Upper lobe of left lung (tissue), 6 donors: ENCODE results near the gene SOD3. TPM values are rescaled to one million over a fixed set of nuclear protein-coding genes. Genes with fewer than 3 reads are reported as not detected.

Experiments
- ATAC-seq, 2 donors: fragments of 200-7000 bp; cut with Tn5 transposase; one replicate each; pipeline ENCODE4 v1.9.1; 2022; ENCODE audit warnings: mild to moderate bottlenecking in 2 of 2, moderate library complexity in 2 of 2; ENCODE audit not compliant: low FRiP score in 2 of 2
- DNase-seq, 2 donors: peaks; one replicate each; pipeline ENCODE4 v3.0.0-alpha.2; 2019 to 2020
- H3K27ac ChIP-seq, 4 donors: fragments of 200-600 bp; sonication (generic); one replicate each; pipeline ENCODE4 v1.5.1; 2016 to 2019
- H3K27me3 ChIP-seq, 4 donors: fragments of 200-600 bp; sonication (generic); one replicate each; pipeline ENCODE4 v1.5.1; 2017 to 2019
- H3K36me3 ChIP-seq, 4 donors: fragments of 200-600 bp; sonication (generic); one replicate each; pipeline ENCODE4 v1.5.1; 2016 to 2019
- H3K4me1 ChIP-seq, 4 donors: fragments of 200-600 bp; sonication (generic); one replicate each; pipeline ENCODE4 v1.5.1; 2018 to 2019
- H3K4me3 ChIP-seq, 4 donors: fragments of 200-600 bp; sonication (generic); one replicate each; pipeline ENCODE4 v1.5.1; 2017 to 2019; ENCODE audit warnings: mild to moderate bottlenecking in 2 of 4, moderate library complexity in 1 of 4
- H3K9me3 ChIP-seq, 4 donors: fragments of 200-600 bp; sonication (generic); one replicate each; pipeline ENCODE4 v1.5.1; 2018 to 2019
- EP300 ChIP-seq, 4 donors: sonication (generic); formaldehyde crosslinking; IDR thresholded peaks; one replicate each; pipeline ENCODE4 v1.5.1; 2017; ENCODE audit warnings: antibody characterized with exemption in 4 of 4, control low read depth in 2 of 4
- POLR2A ChIP-seq, 4 donors: fragments of 450-650 bp; IDR thresholded peaks; one replicate each; pipeline ENCODE4 v1.5.1; 2016 to 2017; ENCODE audit warnings: antibody characterized with exemption in 4 of 4, mild to moderate bottlenecking in 2 of 4
- POLR2AphosphoS5 ChIP-seq, 2 donors: sonication (generic); formaldehyde crosslinking; IDR thresholded peaks; one replicate each; pipeline ENCODE4 v1.5.1; 2017; ENCODE audit warnings: antibody characterized with exemption in 2 of 2
- WGBS, 2 donors: methylation state at CpG; one replicate each; pipeline ENCODE4 v1.1.5; 2017 to 2018; 5-methylcytosine and 5-hydroxymethylcytosine counted together
- total RNA-seq, 6 donors: library from RNA; depleted of rRNA in 4 of 6; stranded (reverse); fragments of >200 nt in 4 of 6; gene quantifications; one replicate each; pipeline versions ENCODE4 v1.1.0 to v1.2.1, GENCODE V29; 2016 to 2021
- TF ChIP-seq, protein P1 (sequence below), 6 experiments: fragments of 450-650 bp in 4 of 6; fragments of 200-600 bp in 2 of 6; sonication (generic) in 2 of 6; IDR thresholded peaks; one replicate each; pipeline ENCODE4 v1.5.1; 2016 to 2019; ENCODE audit warnings: antibody characterized with exemption in 6 of 6
- donor health status: DM: no; HTN: no; CAD: no; lungs with moderate emphysema.
- donor health status: DM: no; HTN: yes; CAD: no; lungs with severe emphysema.

SOD3 gene
- total RNA-seq, 6 donors from 2014 or later = 109 to 484 (median 200) TPM

DNA sequence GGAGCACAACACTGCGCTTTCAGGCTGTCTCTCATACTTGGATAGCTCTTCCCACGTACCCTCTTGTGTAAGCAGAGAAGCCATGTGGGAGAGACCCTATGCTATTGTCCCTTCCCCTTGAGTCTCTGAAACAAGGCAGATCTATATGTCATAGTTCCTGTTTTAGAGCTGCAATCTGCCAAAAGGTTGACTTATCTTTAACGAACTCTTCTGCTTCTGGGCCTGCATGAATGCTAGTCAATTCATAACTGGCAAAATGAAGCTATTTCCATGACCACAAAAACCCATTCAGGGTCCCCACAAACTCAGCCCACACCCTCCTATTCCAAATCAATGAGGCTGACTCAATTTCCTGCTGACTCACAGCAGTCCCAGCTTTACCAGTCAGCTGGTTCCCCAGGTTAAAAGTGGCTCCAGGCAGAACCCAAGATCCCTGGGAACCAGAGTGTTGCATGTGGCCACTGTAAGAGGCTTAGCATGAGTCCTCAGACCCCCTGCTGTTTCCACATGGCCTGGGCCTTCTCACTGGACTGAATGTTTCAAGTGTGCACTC is 25.3 kb upstream of the SOD3 start:
- Histone ChIP-seq H3K27ac (no peak overlapping the region), H3K27me3 (no peaks in the 10 kb centered on the region), H3K4me3 (no peak overlapping the region), H3K9me3 (no peaks in the 10 kb centered on the region), H3K36me3 (no peaks in the 10 kb centered on the region), H3K4me1 (peaks cover 0 to 4% (median 1%) of the 10 kb centered on the region in 4 donors)
- TF ChIP-seq EP300 (IDR thresholded peaks at IDR 0.05) = no peak
- no peak for TF ChIP-seq POLR2A (IDR thresholded peaks at IDR 0.05)
- TF ChIP-seq POLR2AphosphoS5 (IDR thresholded peaks at IDR 0.05) = no peak
- TF ChIP-seq, protein P1, sequence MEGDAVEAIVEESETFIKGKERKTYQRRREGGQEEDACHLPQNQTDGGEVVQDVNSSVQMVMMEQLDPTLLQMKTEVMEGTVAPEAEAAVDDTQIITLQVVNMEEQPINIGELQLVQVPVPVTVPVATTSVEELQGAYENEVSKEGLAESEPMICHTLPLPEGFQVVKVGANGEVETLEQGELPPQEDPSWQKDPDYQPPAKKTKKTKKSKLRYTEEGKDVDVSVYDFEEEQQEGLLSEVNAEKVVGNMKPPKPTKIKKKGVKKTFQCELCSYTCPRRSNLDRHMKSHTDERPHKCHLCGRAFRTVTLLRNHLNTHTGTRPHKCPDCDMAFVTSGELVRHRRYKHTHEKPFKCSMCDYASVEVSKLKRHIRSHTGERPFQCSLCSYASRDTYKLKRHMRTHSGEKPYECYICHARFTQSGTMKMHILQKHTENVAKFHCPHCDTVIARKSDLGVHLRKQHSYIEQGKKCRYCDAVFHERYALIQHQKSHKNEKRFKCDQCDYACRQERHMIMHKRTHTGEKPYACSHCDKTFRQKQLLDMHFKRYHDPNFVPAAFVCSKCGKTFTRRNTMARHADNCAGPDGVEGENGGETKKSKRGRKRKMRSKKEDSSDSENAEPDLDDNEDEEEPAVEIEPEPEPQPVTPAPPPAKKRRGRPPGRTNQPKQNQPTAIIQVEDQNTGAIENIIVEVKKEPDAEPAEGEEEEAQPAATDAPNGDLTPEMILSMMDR (IDR thresholded peaks at IDR 0.05) = no peak
- ATAC-seq = peak in 1 of 2 donors; percentile 47
- WGBS, 2 donors = 74 to 78% methylated on average over 3 of the region's 3 CpGs
- DNase-seq = no peak

DNA sequence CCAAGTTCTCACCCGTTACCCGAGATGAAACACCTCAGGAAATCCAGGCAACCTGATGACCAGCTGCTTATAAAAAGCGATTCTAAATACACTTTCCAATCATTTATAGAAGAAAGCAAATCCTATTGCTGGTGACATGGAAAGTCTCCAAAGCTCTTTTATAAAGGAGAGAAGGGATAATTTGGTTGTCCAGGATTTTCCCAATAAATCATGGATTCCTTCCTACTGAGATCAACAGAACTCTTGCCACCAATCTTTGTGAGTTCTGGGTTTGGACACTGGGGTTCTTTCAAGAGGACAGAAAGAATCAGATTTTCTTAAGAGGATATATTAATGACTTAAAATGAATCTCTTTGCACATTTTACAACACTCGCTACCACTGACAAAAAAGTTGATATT is 24.7 kb upstream of the SOD3 start:
- Histone ChIP-seq H3K27ac (no peak overlapping the region), H3K36me3 (no peaks in the 10 kb centered on the region), H3K9me3 (no peaks in the 10 kb centered on the region), H3K27me3 (no peaks in the 10 kb centered on the region), H3K4me1 (peaks cover 0 to 7% (median 1%) of the 10 kb centered on the region in 4 donors), H3K4me3 (no peak overlapping the region)
- ATAC-seq (peak in 1 of 2 donors; percentile 46), DNase-seq (no peak)
- WGBS, 2 donors = 82 to 94% methylated on average over 4 of the region's 4 CpGs
- TF ChIP-seq, protein P1 (IDR thresholded peaks at IDR 0.05) = no peak
- TF ChIP-seq POLR2A (IDR thresholded peaks at IDR 0.05) (no peak), EP300 (IDR thresholded peaks at IDR 0.05) (no peak), POLR2AphosphoS5 (IDR thresholded peaks at IDR 0.05) (no peak)

GRCh38 chr4:24771241-24771640 is 24.1 kb upstream of the SOD3 start:
- no peak overlapping the region for H3K27ac ChIP-seq
- no peaks in the 10 kb centered on the region for H3K27me3 ChIP-seq
- H3K9me3 ChIP-seq = no peaks in the 10 kb centered on the region
- 73 to 84% methylated on average over 4 of the region's 4 CpGs for WGBS, 2 donors
- DNase-seq (no peak), ATAC-seq (peak in 1 of 2 donors; percentile 20)
- H3K4me1 ChIP-seq = peaks cover 0 to 7% (median 1%) of the 10 kb centered on the region in 4 donors
- no peak overlapping the region for H3K4me3 ChIP-seq
- TF ChIP-seq EP300 (IDR thresholded peaks at IDR 0.05) (no peak), POLR2AphosphoS5 (IDR thresholded peaks at IDR 0.05) (no peak), POLR2A (IDR thresholded peaks at IDR 0.05) (no peak)
- TF ChIP-seq, protein P1 (IDR thresholded peaks at IDR 0.05) = no peak
- H3K36me3 ChIP-seq = no peaks in the 10 kb centered on the region

DNA sequence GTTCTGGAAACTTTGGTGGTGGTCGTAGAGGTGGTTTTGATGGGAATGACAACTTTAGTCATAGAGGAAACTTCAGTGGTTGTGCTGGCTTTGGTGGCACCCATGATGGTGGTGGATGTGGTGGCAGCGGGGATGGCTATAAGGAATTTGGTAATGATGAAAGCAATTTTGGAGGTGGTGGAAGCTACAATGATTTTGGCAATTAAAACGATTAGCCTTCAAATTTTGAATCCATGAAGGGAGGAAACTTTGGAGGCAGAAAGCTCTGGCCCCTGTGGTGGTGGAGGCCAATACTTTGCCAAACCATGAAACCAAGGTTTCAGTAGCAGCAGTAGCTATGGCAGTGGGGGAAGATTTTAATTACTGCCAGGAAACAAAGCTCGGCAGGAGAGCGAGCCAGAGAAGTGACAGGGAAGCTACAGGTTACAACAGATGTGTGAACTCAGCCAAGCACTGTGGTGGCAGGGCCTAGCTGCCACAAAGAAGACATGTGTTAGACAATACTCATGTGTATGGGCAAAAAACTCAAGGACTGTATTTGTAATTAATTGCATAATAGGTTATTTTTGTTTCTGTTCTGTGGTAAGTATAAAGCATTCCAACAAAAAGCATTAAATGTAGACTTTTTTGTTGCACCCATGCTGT is 23.2 kb upstream of the SOD3 start:
- Histone ChIP-seq H3K9me3 (no peaks in the 10 kb centered on the region), H3K36me3 (no peaks in the 10 kb centered on the region), H3K4me1 (peaks cover 0 to 7% (median 1%) of the 10 kb centered on the region in 4 donors), H3K27ac (no peak overlapping the region), H3K27me3 (no peaks in the 10 kb centered on the region), H3K4me3 (no peak overlapping the region)
- TF ChIP-seq, protein P1 (IDR thresholded peaks at IDR 0.05) = no peak
- no peak for TF ChIP-seq POLR2AphosphoS5 (IDR thresholded peaks at IDR 0.05)
- 85 to 90% methylated on average over 5 of the region's 5 CpGs for WGBS, 2 donors
- no peak for DNase-seq
- no peak for ATAC-seq

GRCh38 chr4:24772952-24773351 is 22.4 kb upstream of the SOD3 start:
- Histone ChIP-seq H3K4me3 (no peak overlapping the region), H3K27ac (no peak overlapping the region), H3K27me3 (no peaks in the 10 kb centered on the region), H3K9me3 (no peaks in the 10 kb centered on the region), H3K36me3 (no peaks in the 10 kb centered on the region), H3K4me1 (peaks cover 0 to 10% (median 2%) of the 10 kb centered on the region in 4 donors)
- DNase-seq = no peak
- no peak for ATAC-seq
- 95 to 99% methylated on average over 6 of the region's 6 CpGs for WGBS, 2 donors
- no peak for TF ChIP-seq POLR2A (IDR thresholded peaks at IDR 0.05)
- TF ChIP-seq EP300 (IDR thresholded peaks at IDR 0.05) = no peak
- no peak for TF ChIP-seq POLR2AphosphoS5 (IDR thresholded peaks at IDR 0.05)
- TF ChIP-seq, protein P1 (IDR thresholded peaks at IDR 0.05) = no peak
